Psoas muscle (tissue), 8 donors: ENCODE data around the gene LRP1-AS. TPM values are rescaled to one million over a fixed set of nuclear protein-coding genes. Genes with fewer than 3 reads are reported as not detected.

Source experiments
- ATAC-seq, 4 donors: fragments of 200-7000 bp; cut with Tn5 transposase; one replicate each; pipeline ENCODE4 v1.9.1; 2020; ENCODE audit warnings: moderate library complexity in 3 of 4, mild to moderate bottlenecking in 2 of 4
- DNase-seq, 2 donors: peaks; one replicate each; pipeline ENCODE4 v3.0.0-alpha.2; 2020
- H3K27ac ChIP-seq: fragments of 200-600 bp; one replicate; pipeline ENCODE4 v1.8.0; 2022
- H3K27me3 ChIP-seq, 3 donors: fragments of 200-600 bp in 1 of 3; one replicate each; pipeline versions ENCODE4 v1.6.1 to v1.8.0; 2013 to 2022; ENCODE audit warnings: low read length in 2 of 3, mild to moderate bottlenecking in 2 of 3, moderate library complexity in 1 of 3; ENCODE audit not compliant: insufficient read depth in 3 of 3
- H3K36me3 ChIP-seq, 2 donors: fragments of 200-600 bp in 1 of 2; one replicate each; pipeline versions ENCODE4 v1.6.1 to v1.8.0; 2013 to 2022; ENCODE audit warnings: low read depth in 1 of 2, mild to moderate bottlenecking in 1 of 2, moderate library complexity in 1 of 2; ENCODE audit not compliant: insufficient read depth in 1 of 2
- H3K4me1 ChIP-seq: fragments of 200-600 bp; one replicate; pipeline ENCODE4 v1.8.0; 2022
- H3K4me3 ChIP-seq: fragments of 200-600 bp; one replicate; pipeline ENCODE4 v1.8.0; 2022; ENCODE audit warnings: mild to moderate bottlenecking
- H3K9me3 ChIP-seq: fragments of 200-600 bp; one replicate; pipeline ENCODE4 v1.8.0; 2022
- WGBS, 3 donors: extraction: QIAGEN DNeasy Blood & Tissue Kit; methylation state at CpG; one replicate each; pipeline versions ENCODE4 v1.1.6 to v1.1.7; 2013; 5-methylcytosine and 5-hydroxymethylcytosine counted together
- intact Hi-C, 2 donors: fragments of 100-400 bp; cut with DNase I; formaldehyde crosslinking; loops; one replicate each; pipeline versions ENCODE4 v1.11.0 to v1.14.2; 2022
- polyA plus RNA-seq, 3 donors: library from polyadenylated mRNA; stranded (reverse); fragments of 200-250 nt; gene quantifications; one replicate each; pipeline ENCODE4 v1.2.3, GENCODE V29; 2013
- total RNA-seq, 4 donors: library from RNA; stranded (reverse); fragmentation: NEBNext Ultra II Directional in 2 of 4; extraction: Animal tissue kit (Norgen Biotek cat#: 25700) in 2 of 4; gene quantifications; one replicate each; pipeline versions ENCODE4 v1.2.1 to v1.2.4, GENCODE V29; 2021 to 2023
- TF ChIP-seq, protein P1 (sequence below): fragments of 200-600 bp; IDR thresholded peaks from one replicate; pipeline ENCODE4 v1.8.0; 2022; ENCODE audit warnings: antibody characterized with exemption
- donor health status: healthy with polysubstance abuse.
- donor health status: DM: no; HTN: no; CAD: no; lungs with moderate emphysema.
- donor health status: Bipolar disorder and iron deficiency.
- donor health status: healthy.
- donor health status: DM: yes; HTN: yes; CAD: no.
- donor health status: DM: no; HTN: no; CAD: no.
- donor health status: DM: no; HTN: no; CAD: no.
- donor health status: DM: yes; HTN: yes; CAD: no.

The LRP1-AS gene
- total and polyA plus RNA-seq, 7 donors, result not detected

DNA sequence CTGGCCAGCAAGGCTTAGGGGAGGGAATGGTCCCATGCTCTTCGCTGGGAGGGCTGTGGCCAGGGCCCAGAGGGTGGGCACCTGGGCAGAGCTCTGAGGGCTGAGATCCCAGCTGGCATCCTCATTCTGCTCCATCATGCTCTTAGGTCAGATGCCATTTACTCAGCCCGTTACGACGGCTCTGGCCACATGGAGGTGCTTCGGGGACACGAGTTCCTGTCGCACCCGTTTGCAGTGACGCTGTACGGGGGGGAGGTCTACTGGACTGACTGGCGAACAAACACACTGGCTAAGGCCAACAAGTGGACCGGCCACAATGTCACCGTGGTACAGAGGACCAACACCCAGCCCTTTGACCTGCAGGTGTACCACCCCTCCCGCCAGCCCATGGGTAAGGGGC, 30.8 kb upstream of the LRP1-AS start:
- intact Hi-C loops, result no loop called here

DNA sequence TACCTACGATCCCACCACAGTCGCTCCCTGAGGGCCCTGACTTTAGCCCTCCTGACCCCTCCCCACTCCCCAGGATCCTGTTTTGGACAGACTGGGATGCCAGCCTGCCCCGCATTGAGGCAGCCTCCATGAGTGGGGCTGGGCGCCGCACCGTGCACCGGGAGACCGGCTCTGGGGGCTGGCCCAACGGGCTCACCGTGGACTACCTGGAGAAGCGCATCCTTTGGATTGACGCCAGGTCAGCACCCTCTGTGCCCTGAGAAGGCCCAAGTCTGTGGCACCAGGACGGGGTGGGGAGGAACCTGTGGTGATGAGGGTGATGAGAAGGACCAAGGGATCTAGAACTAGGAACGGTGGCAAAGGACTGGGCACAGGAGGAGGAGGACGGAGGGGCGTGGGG, 29.9 kb upstream of the LRP1-AS start:
- TF ChIP-seq, protein P1, sequence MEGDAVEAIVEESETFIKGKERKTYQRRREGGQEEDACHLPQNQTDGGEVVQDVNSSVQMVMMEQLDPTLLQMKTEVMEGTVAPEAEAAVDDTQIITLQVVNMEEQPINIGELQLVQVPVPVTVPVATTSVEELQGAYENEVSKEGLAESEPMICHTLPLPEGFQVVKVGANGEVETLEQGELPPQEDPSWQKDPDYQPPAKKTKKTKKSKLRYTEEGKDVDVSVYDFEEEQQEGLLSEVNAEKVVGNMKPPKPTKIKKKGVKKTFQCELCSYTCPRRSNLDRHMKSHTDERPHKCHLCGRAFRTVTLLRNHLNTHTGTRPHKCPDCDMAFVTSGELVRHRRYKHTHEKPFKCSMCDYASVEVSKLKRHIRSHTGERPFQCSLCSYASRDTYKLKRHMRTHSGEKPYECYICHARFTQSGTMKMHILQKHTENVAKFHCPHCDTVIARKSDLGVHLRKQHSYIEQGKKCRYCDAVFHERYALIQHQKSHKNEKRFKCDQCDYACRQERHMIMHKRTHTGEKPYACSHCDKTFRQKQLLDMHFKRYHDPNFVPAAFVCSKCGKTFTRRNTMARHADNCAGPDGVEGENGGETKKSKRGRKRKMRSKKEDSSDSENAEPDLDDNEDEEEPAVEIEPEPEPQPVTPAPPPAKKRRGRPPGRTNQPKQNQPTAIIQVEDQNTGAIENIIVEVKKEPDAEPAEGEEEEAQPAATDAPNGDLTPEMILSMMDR, result no peak
- H3K4me1 ChIP-seq, result no peaks in the 10 kb centered on the region
- ATAC-seq, result no peak
- no peak for DNase-seq
- intact Hi-C loops, result no loop called here
- H3K36me3 ChIP-seq, result peaks cover 0 to 43% of the 10 kb centered on the region in 2 donors
- WGBS, 3 donors, result 89 to 97% (median 94%) methylated on average over 16 of the region's 16 CpGs
- H3K4me3 ChIP-seq, result no peak overlapping the region
- no peaks in the 10 kb centered on the region for H3K27me3 ChIP-seq
- H3K27ac ChIP-seq, result no peak overlapping the region
- H3K9me3 ChIP-seq, result no peaks in the 10 kb centered on the region

More for the DNA sequence above, 30.8 kb upstream of the LRP1-AS start:
- no peak for ATAC-seq
- WGBS, 3 donors, result 84 to 90% (median 87%) methylated on average over 14 of the region's 14 CpGs
- no peak for DNase-seq
- TF ChIP-seq, protein P1, result no peak
- no peak overlapping the region for H3K27ac ChIP-seq
- H3K36me3 ChIP-seq, result peaks cover 0 to 43% of the 10 kb centered on the region in 2 donors
- no peaks in the 10 kb centered on the region for H3K9me3 ChIP-seq
- no peaks in the 10 kb centered on the region for H3K4me1 ChIP-seq
- H3K4me3 ChIP-seq, result no peak overlapping the region
- H3K27me3 ChIP-seq, result no peaks in the 10 kb centered on the region

DNA sequence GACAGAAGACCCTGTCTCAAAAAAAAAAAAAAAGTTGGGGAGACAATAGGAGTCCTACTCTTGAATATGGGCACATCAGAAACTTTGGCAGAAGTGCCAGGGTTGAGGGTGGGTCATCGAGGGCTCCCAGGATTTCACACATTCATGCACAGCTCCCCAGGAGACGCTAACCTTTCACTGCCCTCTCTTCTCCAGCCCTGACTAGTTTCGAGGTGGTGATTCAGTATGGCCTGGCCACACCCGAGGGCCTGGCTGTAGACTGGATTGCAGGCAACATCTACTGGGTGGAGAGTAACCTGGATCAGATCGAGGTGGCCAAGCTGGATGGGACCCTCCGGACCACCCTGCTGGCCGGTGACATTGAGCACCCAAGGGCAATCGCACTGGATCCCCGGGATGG, 29.4 kb upstream of the LRP1-AS start:
- Histone ChIP-seq H3K27ac (no peak overlapping the region), H3K4me3 (no peak overlapping the region), H3K9me3 (no peaks in the 10 kb centered on the region), H3K4me1 (no peaks in the 10 kb centered on the region), H3K27me3 (no peaks in the 10 kb centered on the region), H3K36me3 (peaks cover 0 to 43% of the 10 kb centered on the region in 2 donors)
- intact Hi-C loops, result no loop called here
- TF ChIP-seq, protein P1, result no peak
- ATAC-seq (no peak), DNase-seq (no peak)
- 86 to 91% (median 86%) methylated on average over 8 to 9 of the region's 9 CpGs for WGBS, 3 donors

DNA sequence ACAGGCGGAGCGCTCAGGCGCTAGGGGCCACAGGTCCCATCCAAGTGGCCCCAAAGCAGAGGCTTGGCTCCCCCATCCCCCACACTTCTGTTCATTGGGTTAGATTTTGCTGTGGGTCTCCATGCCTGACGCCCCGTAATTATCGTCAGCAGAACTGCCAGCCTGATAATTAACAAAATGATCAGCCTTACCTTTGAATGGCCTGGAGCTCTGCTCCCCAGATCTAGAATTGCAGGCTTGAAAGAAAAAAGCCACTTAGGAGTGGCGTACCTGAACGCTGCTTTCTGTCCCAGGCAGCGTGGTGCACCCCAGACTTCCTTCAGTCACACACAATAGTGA, 28.7 kb upstream of the LRP1-AS start:
- no peaks in the 10 kb centered on the region for H3K4me1 ChIP-seq
- WGBS, 3 donors, result 84 to 93% (median 86%) methylated on average over 9 of the region's 9 CpGs
- no peak overlapping the region for H3K27ac ChIP-seq
- intact Hi-C loops, result no loop called here
- H3K4me3 ChIP-seq, result no peak overlapping the region
- H3K27me3 ChIP-seq, result no peaks in the 10 kb centered on the region
- TF ChIP-seq, protein P1, result peak; percentile 16
- no peaks in the 10 kb centered on the region for H3K9me3 ChIP-seq
- peaks cover 0 to 39% of the 10 kb centered on the region in 2 donors for H3K36me3 ChIP-seq
- no peak for DNase-seq
- ATAC-seq, result no peak

DNA sequence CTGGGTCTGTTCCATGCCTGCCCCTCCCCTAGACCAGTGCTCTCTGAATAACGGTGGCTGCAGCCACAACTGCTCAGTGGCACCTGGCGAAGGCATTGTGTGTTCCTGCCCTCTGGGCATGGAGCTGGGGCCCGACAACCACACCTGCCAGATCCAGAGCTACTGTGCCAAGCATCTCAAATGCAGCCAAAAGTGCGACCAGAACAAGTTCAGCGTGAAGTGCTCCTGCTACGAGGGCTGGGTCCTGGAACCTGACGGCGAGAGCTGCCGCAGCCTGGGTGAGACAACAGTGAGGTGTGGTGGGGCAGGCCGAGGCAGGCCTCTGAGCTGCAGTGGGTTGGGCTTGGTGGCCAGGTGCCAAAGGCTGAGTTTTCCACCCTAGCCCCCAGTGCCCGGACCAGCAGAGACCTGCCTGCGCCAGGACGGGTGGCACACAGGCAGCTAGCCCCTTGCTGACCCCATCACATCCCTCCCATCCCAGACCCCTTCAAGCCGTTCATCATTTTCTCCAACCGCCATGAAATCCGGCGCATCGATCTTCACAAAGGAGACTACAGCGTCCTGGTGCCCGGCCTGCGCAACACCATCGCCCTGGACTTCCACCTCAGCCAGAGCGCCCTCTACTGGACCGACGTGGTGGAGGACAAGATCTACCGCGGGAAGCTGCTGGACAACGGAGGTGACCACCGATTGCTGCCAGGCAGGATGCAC, 28.2 kb upstream of the LRP1-AS start:
- H3K27ac ChIP-seq, result no peak overlapping the region

More for the DNA sequence above, 28.2 kb upstream of the LRP1-AS start:
- Histone ChIP-seq H3K36me3 (peaks cover 0 to 35% of the 10 kb centered on the region in 2 donors), H3K27me3 (no peaks in the 10 kb centered on the region), H3K4me3 (no peak overlapping the region), H3K4me1 (no peaks in the 10 kb centered on the region), H3K9me3 (no peaks in the 10 kb centered on the region)
- intact Hi-C loops, result loop anchor here in 1 of 2 donors (2.0 kb wide), 1 partner anchor 51 kb away; no protein-coding TSS in a partner anchor
- WGBS, 3 donors, result 42 to 57% (median 44%) methylated on average over 29 of the region's 29 CpGs
- TF ChIP-seq, protein P1, result peak; percentile 53
- ATAC-seq, result peak; percentile 61 to 77 (median 66)
- DNase-seq, result peak; percentile 86 to 90
